ENCODE data around the gene AIFM3. TPM values are rescaled to one million over a fixed set of nuclear protein-coding genes. Genes with fewer than 3 reads are reported as not detected.

AIFM3 gene
- total RNA-seq, 4 donors from 2014 or later = 9.5 to 21.9 (median 11.7) TPM

GRCh38 chr22:21012446-21013407, 45.7 kb downstream of the AIFM3 start:
- DNase-seq = peak in 1 of 3 donors; percentile 48
- Histone ChIP-seq H3K27ac (no peak overlapping the region), H3K4me1 (peaks cover 7 to 25% (median 13%) of the 10 kb centered on the region in 4 donors), H3K36me3 (no peaks in the 10 kb centered on the region), H3K9me3 (no peaks in the 10 kb centered on the region), H3K4me3 (no peak overlapping the region), H3K27me3 (no peaks in the 10 kb centered on the region)
- no peak for TF ChIP-seq POLR2A (IDR thresholded peaks at IDR 0.05)
- TF ChIP-seq, protein P1, sequence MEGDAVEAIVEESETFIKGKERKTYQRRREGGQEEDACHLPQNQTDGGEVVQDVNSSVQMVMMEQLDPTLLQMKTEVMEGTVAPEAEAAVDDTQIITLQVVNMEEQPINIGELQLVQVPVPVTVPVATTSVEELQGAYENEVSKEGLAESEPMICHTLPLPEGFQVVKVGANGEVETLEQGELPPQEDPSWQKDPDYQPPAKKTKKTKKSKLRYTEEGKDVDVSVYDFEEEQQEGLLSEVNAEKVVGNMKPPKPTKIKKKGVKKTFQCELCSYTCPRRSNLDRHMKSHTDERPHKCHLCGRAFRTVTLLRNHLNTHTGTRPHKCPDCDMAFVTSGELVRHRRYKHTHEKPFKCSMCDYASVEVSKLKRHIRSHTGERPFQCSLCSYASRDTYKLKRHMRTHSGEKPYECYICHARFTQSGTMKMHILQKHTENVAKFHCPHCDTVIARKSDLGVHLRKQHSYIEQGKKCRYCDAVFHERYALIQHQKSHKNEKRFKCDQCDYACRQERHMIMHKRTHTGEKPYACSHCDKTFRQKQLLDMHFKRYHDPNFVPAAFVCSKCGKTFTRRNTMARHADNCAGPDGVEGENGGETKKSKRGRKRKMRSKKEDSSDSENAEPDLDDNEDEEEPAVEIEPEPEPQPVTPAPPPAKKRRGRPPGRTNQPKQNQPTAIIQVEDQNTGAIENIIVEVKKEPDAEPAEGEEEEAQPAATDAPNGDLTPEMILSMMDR (IDR thresholded peaks at IDR 0.05) = no peak

DNA sequence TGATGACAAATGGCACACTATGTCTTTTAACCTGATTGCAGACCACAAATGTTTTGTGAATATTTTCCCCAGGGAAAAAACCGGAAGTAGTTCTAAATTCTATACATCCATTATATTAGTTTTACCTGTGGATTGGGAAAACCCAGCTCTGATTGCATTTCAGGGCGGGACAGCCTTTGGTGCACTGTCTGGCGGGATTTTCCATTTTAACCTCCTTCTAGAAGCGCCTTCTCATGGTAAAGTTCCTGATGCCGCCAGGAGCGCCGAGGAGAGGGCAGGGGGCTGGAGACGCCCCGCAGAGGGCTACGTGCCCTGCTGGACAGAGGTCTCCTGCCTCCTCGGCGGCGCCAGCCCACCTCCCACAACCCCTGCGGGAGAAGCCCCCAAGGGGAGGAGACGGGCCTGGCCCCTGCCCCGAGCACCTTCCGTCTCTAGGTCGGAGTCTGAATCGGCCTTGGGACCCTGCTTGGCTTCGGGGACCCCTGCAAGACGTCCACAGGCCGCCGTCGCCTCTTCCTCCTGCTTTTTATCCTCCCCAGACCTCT, 46.7 kb downstream of the AIFM3 start:
- H3K4me1 ChIP-seq = peaks cover 7 to 25% (median 13%) of the 10 kb centered on the region in 4 donors
- DNase-seq = no peak
- no peaks in the 10 kb centered on the region for H3K9me3 ChIP-seq
- H3K27ac ChIP-seq = peak overlapping the region; percentile 11 to 71 (median 47)
- no peaks in the 10 kb centered on the region for H3K27me3 ChIP-seq
- H3K4me3 ChIP-seq = peak overlapping the region; percentile 30 to 52 (median 51)
- H3K36me3 ChIP-seq = no peaks in the 10 kb centered on the region
- TF ChIP-seq, protein P1 (IDR thresholded peaks at IDR 0.05) = no peak
- TF ChIP-seq POLR2A (IDR thresholded peaks at IDR 0.05) = no peak

GRCh38 chr22:21014202-21014725, 47.2 kb downstream of the AIFM3 start:
- Histone ChIP-seq H3K27me3 (no peaks in the 10 kb centered on the region), H3K4me3 (peak overlapping the region; percentile 30 to 52 (median 51)), H3K9me3 (no peaks in the 10 kb centered on the region), H3K27ac (peak overlapping the region; percentile 11 to 71 (median 47)), H3K4me1 (peaks cover 7 to 25% (median 13%) of the 10 kb centered on the region in 4 donors), H3K36me3 (no peaks in the 10 kb centered on the region)
- TF ChIP-seq, protein P1 (IDR thresholded peaks at IDR 0.05) = no peak
- no peak for TF ChIP-seq POLR2A (IDR thresholded peaks at IDR 0.05)
- peak; percentile 84 to 96 (median 93) for DNase-seq

DNA sequence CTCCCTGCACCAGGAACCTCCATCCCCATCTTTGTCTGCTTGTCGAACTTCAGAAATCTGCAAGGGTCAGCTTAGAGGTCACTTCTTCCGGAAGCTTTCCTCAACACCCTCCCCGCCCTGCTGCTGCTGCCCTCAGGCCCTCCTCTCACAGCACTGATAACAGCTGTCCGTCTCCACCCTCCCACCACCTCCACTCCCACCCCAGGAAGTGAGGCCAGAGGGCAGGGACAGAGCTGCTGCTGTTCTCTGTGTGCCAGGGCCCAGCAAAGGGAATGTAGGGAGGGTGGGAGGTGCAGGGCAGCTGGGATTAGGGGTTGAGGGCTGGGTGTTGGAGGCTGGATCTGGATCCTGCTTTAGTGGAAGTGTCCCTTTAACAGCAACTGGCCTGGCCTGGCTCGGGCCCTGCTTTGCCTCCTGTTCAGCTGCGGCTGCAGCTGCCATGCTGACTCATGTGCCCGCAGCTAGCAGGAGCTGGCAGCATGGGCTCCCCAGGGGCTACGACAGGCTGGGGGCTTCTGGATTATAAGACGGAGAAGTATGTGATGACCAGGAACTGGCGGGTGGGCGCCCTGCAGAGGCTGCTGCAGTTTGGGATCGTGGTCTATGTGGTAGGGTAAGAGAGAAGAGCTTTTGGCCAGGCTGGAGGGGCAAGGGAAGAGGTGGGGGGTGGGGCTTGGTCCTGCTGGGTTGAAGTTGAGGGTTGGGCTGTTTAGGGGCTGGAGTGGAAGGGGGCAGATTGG, 47.8 kb downstream of the AIFM3 start, which contains the start of gene P2RX6:
P2RX6 (plus strand) TSS at position 440 of the 740 bp plus-strand sequence; CDS start at position 450, 10 bp downstream.
- peak in 1 of 3 donors; percentile 66 for DNase-seq
- Histone ChIP-seq H3K36me3 (no peaks in the 10 kb centered on the region), H3K27me3 (no peaks in the 10 kb centered on the region), H3K27ac (peak within 1 kb of the TSS; percentile 11 to 71 (median 47)), H3K4me1 (peaks cover 7 to 25% (median 13%) of the 10 kb centered on the region in 4 donors), H3K4me3 (peak within 1 kb of the TSS; percentile 30 to 52 (median 51)), H3K9me3 (no peaks in the 10 kb centered on the region)
- TF ChIP-seq, protein P1 (IDR thresholded peaks at IDR 0.05) = no peak
- TF ChIP-seq POLR2A (IDR thresholded peaks at IDR 0.05) = no peak

DNA sequence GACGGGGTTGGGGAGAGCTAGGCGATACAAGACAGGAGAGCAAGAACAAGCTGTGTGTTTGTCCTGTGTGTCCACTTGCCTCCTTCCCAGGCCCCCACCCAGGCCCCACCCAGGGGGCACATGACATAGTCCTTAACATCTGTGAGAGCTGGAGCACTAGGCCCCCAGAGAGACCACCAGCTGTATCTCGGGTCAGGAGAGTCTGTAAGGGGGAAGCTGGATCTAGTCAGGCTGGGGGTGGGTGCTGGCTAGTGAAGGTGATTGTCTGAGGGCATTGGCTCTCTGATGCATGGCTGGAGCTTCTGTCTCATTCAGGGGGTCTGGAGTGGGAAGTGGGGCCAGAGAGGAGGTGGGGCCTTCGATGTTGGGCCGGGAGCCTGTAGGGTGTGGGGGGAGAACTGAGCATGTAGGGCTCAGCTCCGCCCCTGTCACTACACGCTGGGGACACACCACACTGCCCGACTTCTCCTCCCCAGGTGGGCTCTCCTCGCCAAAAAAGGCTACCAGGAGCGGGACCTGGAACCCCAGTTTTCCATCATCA, 48.5 kb downstream of the AIFM3 start:
- Histone ChIP-seq H3K27ac (peak overlapping the region in 1 of 4 donors; percentile 49), H3K27me3 (no peaks in the 10 kb centered on the region), H3K4me3 (no peak overlapping the region), H3K4me1 (peaks cover 7 to 25% (median 13%) of the 10 kb centered on the region in 4 donors), H3K9me3 (no peaks in the 10 kb centered on the region), H3K36me3 (no peaks in the 10 kb centered on the region)
- no peak for DNase-seq
- no peak for TF ChIP-seq POLR2A (IDR thresholded peaks at IDR 0.05)
- TF ChIP-seq, protein P1 (IDR thresholded peaks at IDR 0.05) = no peak
